ENCODE results near the gene ELF2. TPM values are rescaled to one million over a fixed set of nuclear protein-coding genes. Genes with fewer than 3 reads are reported as not detected.

Gene ELF2
- total RNA-seq, 1 experiment from 2014 or later: 19.0 TPM

DNA sequence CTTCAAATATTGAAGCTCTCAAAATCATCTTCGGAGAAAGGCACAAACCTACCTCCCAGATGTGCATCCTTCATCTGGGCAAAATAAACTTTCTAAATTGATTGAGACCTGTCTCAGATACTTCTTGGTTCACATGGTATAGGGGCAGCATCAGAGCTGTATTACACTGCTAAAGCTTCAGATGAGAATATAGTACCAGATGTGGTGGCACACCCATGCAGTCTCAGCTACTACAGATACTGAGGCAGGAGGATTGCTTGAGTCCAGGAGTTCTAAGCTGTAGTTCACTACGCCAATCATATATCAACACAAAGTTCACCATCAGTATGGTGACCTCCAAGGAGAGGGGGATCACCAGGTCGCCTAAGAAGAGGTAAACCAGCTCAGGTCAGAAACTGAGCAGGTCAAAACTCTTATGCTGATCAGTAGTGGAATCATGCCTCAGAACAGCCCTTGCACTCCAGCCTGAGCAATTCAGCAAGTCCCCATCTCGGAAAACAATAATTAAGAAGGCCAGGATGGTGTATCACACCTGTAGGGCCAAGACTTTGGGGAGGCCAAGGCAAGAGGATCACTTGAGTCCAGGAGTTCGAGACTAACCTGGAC lies 22.0 kb downstream of the ELF2 start:
- no peaks in the 10 kb centered on the region for H3K36me3 ChIP-seq
- H3K4me3 ChIP-seq: no peak overlapping the region
- no peaks in the 10 kb centered on the region for H3K27me3 ChIP-seq
- H3K9me3 ChIP-seq: no peaks in the 10 kb centered on the region
- no peak for DNase-seq

DNA sequence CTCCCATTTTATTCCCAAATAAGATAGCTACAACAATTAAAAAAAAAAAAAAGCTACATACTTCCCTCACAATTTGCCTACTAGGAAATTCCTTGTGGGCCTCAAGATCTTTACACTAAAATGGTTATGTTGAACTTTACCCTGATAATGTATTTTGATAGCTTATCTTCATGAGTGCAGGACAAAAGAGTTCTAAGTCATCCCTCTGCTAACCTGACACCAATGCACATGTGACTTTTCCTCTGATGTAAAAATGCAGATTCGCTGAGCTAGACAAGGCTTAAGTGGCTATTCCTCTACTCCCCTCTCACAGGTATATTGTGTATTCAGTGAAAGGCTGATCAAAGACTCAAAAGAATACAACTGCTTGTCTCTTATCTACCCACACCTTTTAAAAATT lies 22.5 kb downstream of the ELF2 start:
- no peak for DNase-seq
- H3K9me3 ChIP-seq: no peaks in the 10 kb centered on the region
- H3K4me3 ChIP-seq: no peak overlapping the region

DNA sequence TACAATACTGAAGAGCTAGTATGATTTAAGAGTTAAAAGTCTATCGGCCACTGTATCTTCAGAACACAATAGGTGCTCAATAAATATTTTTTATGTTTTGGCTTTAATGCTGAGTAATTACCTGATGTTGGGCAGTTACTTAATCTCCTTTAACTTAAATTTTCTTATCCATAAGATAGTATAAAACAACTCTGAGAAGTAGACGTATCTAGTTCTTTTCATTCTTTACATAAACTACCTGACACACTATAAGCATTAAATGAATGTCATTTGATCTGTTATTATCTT lies 22.9 kb downstream of the ELF2 start:
- no peak for DNase-seq
- Histone ChIP-seq H3K9me3 (no peaks in the 10 kb centered on the region), H3K4me3 (no peak overlapping the region), H3K36me3 (no peaks in the 10 kb centered on the region), H3K27me3 (no peaks in the 10 kb centered on the region)

More for the DNA sequence above, 22.5 kb downstream of the ELF2 start:
- Histone ChIP-seq H3K27me3 (no peaks in the 10 kb centered on the region), H3K36me3 (no peaks in the 10 kb centered on the region)

DNA sequence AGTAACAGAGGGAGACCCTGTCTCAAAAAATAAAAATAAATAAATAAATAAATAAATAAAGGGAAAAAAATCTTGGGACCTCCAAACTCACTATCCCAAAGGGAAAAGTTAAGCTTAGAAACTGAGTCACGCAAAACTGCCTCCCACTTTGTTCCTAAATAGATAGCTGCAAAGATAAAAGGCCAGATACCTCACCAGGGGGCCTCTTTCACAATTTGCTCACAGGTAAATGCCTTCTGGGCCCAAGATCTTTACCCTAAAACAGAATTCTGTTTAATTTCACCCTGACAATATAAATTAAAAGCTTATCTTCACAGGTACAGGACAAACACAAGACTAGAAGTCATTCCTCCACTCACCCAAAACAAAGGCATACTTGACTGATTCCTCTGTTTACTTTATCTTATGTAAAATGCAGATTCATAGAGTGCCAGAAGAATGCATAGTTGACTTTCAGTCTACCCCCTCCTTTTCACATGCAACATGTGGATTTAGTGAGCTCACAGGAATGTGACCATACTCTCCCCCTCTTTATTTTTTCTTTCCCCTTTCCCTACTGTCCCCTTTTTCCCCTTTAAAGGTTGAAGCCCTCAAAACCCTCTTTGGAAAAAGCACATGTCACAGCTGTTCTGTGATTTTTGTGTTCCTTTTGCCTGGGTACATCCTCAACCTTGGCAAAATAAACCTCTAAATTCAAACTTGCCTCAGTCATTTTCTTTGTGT lies 23.4 kb downstream of the ELF2 start:
- Histone ChIP-seq H3K4me3 (no peak overlapping the region), H3K36me3 (no peaks in the 10 kb centered on the region), H3K9me3 (no peaks in the 10 kb centered on the region), H3K27me3 (no peaks in the 10 kb centered on the region)
- no peak for DNase-seq

DNA sequence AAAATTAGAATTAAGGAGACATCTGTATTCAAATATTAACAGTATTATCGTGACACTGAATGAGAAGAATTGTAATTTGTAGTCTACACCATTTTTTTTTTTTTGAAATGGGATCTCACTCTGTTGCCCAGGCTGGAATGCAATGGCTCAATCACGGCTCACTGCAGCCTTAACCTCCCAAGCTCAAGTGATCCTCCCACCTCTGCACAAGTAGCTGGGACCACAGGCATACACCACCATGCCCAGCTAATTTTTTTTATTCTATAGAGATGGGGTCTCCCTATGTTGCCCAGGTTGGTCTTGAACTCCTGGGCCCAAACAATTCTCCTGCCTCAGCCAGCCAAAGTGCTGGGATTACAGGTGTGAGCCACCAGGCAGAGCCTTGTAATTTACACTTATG lies 24.8 kb downstream of the ELF2 start:
- H3K4me3 ChIP-seq: no peak overlapping the region
- H3K27me3 ChIP-seq: no peaks in the 10 kb centered on the region
- no peak for DNase-seq
- H3K9me3 ChIP-seq: no peaks in the 10 kb centered on the region
- H3K36me3 ChIP-seq: no peaks in the 10 kb centered on the region

DNA sequence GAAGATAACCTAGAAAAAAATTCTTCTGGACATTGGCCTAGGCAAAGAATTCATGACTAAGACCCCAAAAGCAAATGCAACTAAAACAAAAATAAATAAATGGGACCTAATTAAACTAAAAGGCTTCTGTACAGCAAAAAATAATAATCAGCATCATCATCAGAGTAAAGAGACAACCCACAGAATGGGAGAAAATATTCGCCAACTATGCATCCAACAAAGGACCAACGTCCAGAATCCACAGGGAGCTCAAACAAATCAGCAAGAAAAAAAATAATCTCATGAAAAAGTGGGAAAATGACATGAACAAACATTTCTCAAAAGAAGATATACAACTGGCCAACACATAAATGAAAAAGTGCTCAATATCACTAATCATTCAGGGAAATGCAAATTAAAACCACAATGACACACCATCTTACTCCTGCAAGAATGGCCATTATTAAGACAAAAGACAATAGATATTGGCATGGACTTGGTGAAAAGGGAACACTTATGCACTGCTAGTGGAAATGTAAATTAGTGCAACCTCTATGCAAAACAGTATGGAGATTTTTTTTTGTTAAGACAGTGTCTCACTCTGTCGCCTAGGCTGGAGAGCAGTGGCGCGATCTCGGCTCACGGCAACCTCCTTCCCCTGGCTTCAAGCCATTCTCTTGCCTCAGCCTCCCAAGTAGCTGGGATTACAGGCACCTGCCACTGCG lies 29.9 kb downstream of the ELF2 start:
- Histone ChIP-seq H3K36me3 (no peaks in the 10 kb centered on the region), H3K9me3 (no peaks in the 10 kb centered on the region), H3K27me3 (no peaks in the 10 kb centered on the region), H3K4me3 (no peak overlapping the region)
- DNase-seq: no peak

DNA sequence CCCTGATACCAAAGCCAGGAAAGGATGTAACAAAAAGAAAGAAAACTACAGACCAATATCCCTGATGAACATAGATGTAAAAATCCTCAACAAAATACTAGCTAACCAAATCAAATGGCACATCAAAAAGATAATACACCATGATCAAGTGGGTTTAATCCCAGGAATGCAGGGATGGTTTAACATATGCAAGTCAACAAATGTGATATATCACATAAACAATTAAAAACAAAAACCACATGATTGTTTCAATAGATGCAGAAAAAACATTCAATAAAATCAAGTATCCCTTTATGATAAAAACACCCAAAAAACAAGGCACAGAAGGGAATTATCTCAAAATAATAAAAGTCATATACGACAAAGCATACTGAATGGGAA lies 31.5 kb downstream of the ELF2 start:
- DNase-seq: no peak
- no peaks in the 10 kb centered on the region for H3K27me3 ChIP-seq
- no peaks in the 10 kb centered on the region for H3K9me3 ChIP-seq
- no peak overlapping the region for H3K4me3 ChIP-seq
- no peaks in the 10 kb centered on the region for H3K36me3 ChIP-seq

DNA sequence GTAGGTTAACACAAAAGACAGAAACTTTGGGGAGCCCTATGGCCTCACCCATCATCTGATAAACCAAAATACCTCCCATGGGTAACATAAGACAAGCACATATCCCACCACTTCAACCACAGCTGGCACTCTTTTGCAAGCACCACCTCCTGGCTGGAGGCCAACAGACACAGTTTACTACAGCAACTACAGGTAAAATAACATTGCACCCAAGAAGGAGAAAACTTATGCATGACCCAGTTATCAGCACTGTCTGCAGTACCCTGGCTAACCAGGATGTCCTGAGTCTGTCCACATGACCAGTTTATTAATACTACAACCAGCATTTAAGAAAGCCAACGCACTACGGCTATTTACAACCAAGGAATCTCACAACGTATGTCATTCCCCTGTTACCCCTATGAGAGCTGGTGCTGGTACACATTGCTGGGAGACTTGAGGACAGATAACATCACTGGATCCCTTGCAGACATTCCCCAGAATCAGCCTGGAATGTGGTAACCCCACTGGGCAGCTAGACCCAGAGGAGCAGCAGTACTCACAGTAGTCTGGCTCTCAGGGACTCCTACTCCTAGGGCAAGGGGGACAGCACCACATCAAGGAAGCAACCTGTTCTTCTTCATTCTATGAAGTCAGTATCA lies 32.0 kb downstream of the ELF2 start:
- H3K36me3 ChIP-seq: no peaks in the 10 kb centered on the region
- no peak overlapping the region for H3K4me3 ChIP-seq
- H3K27me3 ChIP-seq: no peaks in the 10 kb centered on the region
- H3K9me3 ChIP-seq: no peaks in the 10 kb centered on the region
- no peak for DNase-seq

DNA sequence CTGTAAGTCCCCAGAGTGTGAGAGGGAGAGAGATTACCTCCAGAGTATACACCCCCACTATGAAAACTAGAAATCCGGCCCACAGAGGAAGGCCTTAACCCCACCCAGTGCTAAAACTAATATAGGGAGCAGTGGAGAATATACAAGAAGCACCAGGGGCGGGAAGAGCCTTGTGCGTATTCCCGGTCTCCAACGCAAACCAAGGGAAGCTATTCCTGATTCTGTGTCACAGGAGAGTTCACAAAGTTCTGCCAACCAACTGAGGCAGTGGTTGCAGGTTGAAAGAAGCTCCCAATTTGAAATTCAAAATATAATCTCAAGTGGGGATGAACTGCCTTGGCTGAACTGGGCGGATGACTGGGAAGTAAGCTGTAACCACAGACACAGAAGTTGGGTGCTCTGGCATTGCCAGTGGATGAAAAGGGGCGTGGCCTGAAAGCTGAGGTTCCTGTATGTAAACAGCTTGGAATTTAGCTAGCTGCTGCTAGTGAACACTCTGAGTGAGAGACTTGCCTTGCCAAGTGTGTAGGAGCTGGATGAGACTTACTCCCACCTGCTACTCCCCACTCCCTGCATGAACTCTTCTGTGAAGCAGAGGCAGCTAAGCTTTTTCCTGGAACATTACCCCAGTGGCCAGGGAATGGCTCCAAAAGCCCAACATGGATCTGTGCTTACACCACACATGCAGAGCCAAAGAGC lies 32.7 kb downstream of the ELF2 start:
- Histone ChIP-seq H3K4me3 (no peak overlapping the region), H3K36me3 (no peaks in the 10 kb centered on the region), H3K27me3 (no peaks in the 10 kb centered on the region), H3K9me3 (no peaks in the 10 kb centered on the region)
- DNase-seq: peak; percentile 43

DNA sequence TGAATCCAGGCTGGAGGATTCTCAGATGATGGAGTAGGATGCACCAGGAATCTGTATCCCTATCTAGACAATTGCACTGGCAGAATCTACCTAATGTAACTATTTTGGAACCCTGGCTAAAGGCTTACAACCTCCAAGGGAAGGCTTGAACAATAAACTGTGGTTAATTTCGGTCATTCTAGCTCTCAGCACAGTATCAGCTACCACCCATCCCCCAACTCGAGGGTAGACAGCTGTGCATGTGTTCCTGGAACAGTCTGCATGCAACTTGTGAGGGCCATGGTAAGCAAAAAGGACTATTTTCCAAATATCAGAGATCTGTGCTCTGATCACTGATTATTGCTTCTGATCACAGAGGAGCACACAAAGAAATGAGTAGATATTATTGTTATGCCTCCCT lies 34.0 kb downstream of the ELF2 start:
- Histone ChIP-seq H3K36me3 (no peaks in the 10 kb centered on the region), H3K4me3 (no peak overlapping the region), H3K27me3 (no peaks in the 10 kb centered on the region), H3K9me3 (no peaks in the 10 kb centered on the region)
- DNase-seq: no peak

DNA sequence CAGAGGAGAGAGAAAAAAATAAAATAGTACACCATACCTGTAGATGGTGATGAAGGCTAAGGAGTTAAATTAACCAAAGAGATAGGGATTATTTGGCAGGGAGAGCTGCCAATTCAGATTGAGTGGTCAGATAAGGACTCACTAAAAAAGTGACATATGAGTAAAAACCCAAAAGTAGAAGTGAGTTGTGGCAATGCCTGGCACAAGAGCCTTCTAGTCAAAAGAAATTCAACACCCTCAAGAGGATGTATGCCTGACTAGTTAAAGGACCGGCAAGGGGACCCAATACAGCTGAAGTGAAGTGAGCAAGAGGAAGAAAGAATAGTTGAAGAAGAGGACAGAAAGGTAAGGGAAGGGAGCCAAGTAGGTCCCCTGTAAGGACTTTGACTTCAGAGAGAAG lies 34.9 kb downstream of the ELF2 start:
- H3K27me3 ChIP-seq: no peaks in the 10 kb centered on the region
- H3K36me3 ChIP-seq: no peaks in the 10 kb centered on the region
- no peak for DNase-seq
- no peaks in the 10 kb centered on the region for H3K9me3 ChIP-seq
- no peak overlapping the region for H3K4me3 ChIP-seq

DNA sequence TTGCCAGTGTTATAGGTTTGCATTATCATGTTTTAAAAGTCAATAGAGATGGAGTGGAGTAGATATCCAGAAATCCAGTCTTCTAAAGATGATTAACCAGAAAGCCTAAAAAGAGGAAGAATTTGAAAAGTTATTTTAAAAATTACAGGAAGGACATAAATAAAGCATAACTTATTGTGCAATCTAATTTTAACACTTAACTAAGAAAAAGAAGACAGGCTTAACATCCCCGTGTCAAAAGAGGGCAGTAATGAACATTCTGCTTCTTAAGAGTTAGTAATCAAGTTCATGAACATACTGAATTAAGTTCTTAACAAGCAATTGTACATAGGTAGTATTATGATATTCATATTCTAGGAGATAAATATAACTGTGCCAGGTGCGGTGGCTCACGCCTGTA lies 39.3 kb downstream of the ELF2 start:
- DNase-seq: no peak
- H3K9me3 ChIP-seq: no peaks in the 10 kb centered on the region
- no peaks in the 10 kb centered on the region for H3K36me3 ChIP-seq
- H3K27me3 ChIP-seq: no peaks in the 10 kb centered on the region
- no peak overlapping the region for H3K4me3 ChIP-seq

DNA sequence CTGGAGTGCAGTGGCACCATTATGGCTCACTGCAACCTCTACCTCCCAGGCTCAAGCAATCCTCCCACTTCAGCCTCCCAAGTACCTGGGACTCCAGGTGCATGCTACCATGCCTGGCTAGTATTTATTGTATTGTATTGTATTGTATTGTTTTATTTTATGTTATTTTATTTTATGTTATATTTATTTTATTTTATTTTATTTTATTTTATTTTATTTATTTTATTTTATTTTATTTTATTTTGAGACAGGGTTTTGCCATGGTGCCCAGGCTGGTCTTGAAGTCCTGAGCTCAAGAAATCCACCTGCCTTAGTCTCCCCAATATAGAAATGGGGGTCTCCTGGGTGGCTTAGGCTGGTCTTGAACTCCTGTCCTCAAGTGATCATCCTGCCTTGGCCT lies 42.6 kb downstream of the ELF2 start:
- no peaks in the 10 kb centered on the region for H3K27me3 ChIP-seq
- H3K9me3 ChIP-seq: no peaks in the 10 kb centered on the region
- no peaks in the 10 kb centered on the region for H3K36me3 ChIP-seq
- DNase-seq: no peak
- H3K4me3 ChIP-seq: no peak overlapping the region

DNA sequence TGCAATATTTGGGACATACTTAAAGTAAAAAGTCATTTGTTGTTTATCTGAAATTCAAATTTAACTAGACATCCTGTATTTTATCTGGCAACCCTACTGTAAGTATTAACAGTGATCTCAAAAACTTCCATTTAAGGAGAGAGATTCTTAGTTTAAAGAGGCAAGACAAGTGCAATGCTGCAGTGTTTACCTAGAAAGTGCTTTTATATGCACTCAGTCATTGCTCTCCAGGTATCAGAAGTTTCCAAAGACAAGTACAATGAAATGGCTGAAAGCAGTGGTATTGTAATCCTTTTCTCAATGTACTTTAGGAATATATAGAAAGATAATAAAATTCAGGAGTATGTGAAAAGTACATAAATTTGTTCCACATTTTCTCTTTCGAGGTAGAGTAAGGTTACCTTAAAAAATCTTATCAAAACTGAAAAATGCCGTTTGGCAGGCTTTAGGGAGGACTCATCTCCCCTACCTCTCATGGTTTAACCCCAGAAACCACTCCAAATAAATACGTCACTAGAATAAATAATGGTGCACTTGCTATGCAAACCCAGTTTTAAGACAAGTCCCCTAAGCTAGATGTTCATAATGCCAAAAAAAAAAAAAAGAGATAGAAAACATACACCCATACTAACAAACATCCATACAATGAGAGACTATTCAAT lies 45.7 kb downstream of the ELF2 start:
- no peaks in the 10 kb centered on the region for H3K27me3 ChIP-seq
- no peaks in the 10 kb centered on the region for H3K9me3 ChIP-seq
- H3K4me3 ChIP-seq: no peak overlapping the region
- no peak for DNase-seq
- H3K36me3 ChIP-seq: no peaks in the 10 kb centered on the region

DNA sequence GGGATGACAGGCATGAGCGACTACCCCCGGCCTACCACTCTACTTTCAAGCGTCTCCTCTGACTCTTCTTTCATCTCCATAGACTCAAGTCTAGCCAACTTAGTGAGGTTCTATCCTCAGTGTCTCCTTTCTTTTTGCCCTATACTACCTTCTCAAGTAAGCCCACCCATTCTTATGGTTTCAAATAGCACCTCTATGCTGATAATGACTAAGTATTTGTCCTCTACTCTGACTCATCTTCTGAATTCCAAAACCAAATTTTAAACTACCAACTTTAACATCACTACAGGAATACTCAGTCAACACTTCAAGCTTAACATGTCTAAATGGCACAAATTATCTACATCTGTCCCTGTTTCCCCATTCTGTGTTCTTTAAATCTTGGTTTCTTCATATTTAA lies 47.8 kb downstream of the ELF2 start:
- Histone ChIP-seq H3K27me3 (no peaks in the 10 kb centered on the region), H3K36me3 (no peaks in the 10 kb centered on the region), H3K9me3 (no peaks in the 10 kb centered on the region), H3K4me3 (no peak overlapping the region)
- DNase-seq: no peak

DNA sequence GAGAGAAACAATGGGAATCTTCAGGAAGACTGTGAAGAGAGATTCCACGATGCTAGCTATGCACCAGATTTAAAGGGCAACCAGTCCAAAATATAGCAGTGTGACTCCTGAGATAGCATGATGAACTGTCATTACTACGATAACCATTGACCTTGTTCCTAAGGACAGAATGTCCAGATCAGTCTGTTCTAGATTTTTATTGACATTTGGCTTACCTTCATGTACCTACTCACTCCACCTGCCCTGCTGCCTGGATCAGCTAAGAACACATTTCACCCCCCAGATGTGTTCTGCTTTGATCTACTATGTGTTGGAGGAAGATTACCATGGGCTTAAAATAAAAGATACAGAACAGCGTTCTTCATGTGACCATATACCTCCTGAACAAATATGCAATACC lies 50.1 kb downstream of the ELF2 start:
- Histone ChIP-seq H3K36me3 (no peaks in the 10 kb centered on the region), H3K27me3 (no peaks in the 10 kb centered on the region), H3K9me3 (no peaks in the 10 kb centered on the region), H3K4me3 (no peak overlapping the region)
- no peak for DNase-seq

DNA sequence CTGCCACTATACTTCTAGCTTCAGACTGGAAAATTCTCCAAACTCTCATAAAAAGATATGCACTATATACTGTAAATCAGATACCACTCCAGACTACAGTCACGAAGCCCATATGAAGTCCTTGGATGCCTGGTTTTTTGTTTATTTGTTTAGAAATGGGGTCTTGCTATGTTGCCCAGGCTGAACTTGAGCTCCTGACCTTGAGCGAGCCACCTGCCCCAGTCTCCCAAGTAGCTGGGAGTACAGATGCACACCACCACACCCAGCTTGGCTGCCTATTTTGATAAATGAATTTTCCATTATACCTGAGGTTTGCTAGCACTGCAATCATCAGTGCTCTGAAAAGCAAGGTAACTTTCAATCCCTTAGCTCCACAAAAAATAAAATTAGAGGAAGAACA lies 53.1 kb downstream of the ELF2 start:
- Histone ChIP-seq H3K36me3 (no peaks in the 10 kb centered on the region), H3K4me3 (no peak overlapping the region), H3K27me3 (no peaks in the 10 kb centered on the region), H3K9me3 (no peaks in the 10 kb centered on the region)
- no peak for DNase-seq
